Choroid plexus epithelial cell (primary cell): ENCODE measurements around the gene TIGD7.

Experiments
- DNase-seq: peaks from one replicate; pipeline ENCODE4 v3.0.0-alpha.2; 2010; ENCODE audit warnings: low read depth
- H3K4me3 ChIP-seq: 2 replicates; pipeline ENCODE4 v1.5.1; 2011; ENCODE audit warnings: low read depth, mild to moderate bottlenecking, control low read depth, low read length, moderate library complexity
- TF ChIP-seq, protein P1 (sequence below): conservative IDR thresholded peaks from 2 replicates; pipeline ENCODE4 v1.5.1; 2011; ENCODE audit warnings: low read depth, mild to moderate bottlenecking, control low read depth, inconsistent platforms, low read length, moderate library complexity

The TIGD7 gene

DNA sequence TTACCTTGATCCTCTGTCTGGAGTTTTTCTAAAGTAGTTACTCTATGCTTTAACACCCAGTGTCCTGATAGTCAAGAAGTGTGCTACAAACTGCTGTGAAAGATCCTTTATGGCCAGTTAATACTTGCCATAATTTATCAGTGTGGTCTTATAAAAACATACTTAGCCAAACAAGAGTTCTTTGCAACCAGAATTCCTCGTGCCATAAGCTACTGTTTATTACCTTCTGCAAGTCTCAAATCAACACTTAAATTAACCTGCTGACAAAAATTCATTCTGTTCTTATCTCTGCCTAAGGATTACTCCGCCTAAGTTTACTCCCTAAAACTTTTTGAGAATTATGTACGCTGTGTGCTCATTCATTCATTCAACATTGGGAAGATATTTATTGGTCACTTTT, 22.9 kb upstream of the TIGD7 start:
- TF ChIP-seq, protein P1, sequence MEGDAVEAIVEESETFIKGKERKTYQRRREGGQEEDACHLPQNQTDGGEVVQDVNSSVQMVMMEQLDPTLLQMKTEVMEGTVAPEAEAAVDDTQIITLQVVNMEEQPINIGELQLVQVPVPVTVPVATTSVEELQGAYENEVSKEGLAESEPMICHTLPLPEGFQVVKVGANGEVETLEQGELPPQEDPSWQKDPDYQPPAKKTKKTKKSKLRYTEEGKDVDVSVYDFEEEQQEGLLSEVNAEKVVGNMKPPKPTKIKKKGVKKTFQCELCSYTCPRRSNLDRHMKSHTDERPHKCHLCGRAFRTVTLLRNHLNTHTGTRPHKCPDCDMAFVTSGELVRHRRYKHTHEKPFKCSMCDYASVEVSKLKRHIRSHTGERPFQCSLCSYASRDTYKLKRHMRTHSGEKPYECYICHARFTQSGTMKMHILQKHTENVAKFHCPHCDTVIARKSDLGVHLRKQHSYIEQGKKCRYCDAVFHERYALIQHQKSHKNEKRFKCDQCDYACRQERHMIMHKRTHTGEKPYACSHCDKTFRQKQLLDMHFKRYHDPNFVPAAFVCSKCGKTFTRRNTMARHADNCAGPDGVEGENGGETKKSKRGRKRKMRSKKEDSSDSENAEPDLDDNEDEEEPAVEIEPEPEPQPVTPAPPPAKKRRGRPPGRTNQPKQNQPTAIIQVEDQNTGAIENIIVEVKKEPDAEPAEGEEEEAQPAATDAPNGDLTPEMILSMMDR = no peak

DNA sequence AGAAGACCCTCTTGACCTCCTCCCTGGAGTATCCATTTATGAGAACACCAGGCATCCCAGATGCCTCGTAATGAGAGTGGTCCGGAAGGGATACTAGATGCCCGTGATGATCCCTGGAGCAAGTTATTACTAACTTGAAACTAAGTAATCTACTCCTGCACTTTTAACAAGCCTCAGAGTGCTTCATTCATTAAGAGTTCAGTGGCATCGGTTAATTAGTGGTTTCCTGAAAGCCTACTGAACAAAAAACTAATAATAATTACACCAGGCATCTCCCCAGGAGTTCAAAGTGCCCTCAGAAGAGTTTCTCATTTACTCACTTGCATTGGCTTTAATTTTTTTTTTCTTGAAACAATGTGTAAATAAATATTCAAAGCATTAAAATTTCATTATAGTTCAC, 22.3 kb upstream of the TIGD7 start:
- TF ChIP-seq, protein P1 = no peak
- no peak for DNase-seq
- H3K4me3 ChIP-seq = no peak overlapping the region

More for the DNA sequence above, 22.9 kb upstream of the TIGD7 start:
- no peak overlapping the region for H3K4me3 ChIP-seq
- no peak for DNase-seq

DNA sequence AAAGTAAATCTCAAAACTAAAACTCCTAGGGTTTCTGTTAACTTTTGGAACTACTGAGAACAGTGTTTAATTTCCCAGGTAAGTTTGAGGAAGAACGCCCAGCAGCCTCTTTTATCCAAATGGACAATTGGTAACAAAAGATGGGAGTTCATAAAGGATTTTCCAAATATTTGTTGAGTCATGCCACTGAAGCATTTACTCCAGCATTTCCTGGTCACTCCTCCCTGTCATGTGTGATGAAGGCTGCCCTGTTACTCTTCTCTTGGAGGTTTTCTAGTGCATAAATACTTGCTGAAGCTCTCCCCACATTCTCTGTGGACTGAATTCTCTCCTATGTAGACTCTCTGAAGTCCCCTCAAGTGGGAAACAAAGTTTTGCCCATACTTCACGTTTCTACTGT, 16.6 kb upstream of the TIGD7 start:
- DNase-seq = no peak

DNA sequence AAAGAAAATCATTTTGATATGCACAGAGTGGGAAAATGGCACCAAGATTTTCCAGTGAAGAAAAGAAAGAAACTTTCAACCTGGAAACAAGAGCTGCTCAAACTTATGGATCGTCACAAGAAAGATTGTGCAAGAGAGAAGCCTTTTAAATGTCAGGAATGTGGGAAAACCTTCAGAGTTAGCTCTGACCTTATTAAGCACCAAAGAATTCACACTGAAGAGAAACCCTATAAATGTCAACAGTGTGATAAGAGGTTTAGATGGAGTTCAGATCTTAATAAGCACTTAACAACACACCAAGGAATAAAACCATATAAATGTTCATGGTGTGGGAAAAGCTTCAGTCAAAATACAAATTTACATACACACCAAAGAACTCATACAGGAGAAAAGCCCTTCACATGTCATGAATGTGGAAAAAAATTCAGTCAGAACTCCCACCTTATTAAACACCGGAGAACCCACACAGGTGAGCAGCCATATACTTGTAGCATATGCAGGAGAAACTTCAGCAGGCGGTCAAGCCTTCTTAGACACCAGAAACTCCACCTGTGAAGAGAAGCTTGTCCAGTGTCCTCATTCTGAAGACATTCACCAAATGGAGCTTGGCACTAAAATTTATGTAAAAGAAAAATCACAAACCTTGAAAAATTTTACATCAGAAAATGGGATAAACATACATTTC, 12.2 kb upstream of the TIGD7 start:
- DNase-seq = peak; percentile 37

More for the DNA sequence above, 16.6 kb upstream of the TIGD7 start:
- TF ChIP-seq, protein P1 = no peak
- H3K4me3 ChIP-seq = no peak overlapping the region

DNA sequence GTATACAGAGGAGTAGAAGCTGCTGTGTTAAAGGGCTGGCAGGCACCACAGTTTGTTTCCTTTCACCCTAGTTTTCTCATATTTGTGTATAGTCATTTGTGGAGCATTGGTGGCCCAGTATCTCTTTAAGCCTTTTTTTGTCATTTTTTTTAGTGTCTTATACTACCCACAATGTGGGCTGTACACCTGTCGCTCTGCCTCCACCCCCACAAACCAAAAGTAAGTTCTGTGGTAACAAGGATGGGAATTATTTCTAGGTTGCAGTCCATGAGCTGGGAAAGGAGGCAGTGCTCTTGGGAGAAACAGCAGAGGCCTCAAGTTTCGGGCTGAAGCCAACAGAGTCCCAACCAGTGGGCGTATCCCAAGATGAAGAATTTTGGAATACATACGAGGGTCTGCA, 6.3 kb upstream of the TIGD7 start:
- TF ChIP-seq, protein P1 = no peak
- H3K4me3 ChIP-seq = no peak overlapping the region

More for the DNA sequence above, 12.2 kb upstream of the TIGD7 start:
- no peak overlapping the region for H3K4me3 ChIP-seq
- TF ChIP-seq, protein P1 = no peak

DNA sequence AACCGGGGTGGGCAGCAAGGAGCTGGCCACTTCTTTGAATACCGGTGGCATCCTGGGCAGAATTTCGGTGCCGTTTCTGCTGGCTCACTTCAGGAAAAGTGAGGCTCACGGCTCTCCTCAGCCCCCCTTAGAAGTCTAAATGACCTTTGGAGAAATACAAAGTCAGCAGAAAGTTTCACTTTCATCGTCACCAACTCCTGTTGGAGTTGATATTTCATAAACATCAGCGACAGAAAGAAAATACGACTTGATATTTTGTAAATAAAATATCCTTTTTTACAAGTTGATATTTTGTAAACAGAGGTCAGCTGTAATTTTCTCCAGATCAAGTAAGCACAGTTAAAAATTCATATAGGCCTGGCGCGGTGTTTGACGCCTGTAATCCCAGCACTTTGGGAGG, 848 bp upstream of the TIGD7 start:
- no peak for DNase-seq
- TF ChIP-seq, protein P1 = no peak
- H3K4me3 ChIP-seq = peak overlapping the region; percentile 89

More for the DNA sequence above, 6.3 kb upstream of the TIGD7 start:
- DNase-seq = no peak

DNA sequence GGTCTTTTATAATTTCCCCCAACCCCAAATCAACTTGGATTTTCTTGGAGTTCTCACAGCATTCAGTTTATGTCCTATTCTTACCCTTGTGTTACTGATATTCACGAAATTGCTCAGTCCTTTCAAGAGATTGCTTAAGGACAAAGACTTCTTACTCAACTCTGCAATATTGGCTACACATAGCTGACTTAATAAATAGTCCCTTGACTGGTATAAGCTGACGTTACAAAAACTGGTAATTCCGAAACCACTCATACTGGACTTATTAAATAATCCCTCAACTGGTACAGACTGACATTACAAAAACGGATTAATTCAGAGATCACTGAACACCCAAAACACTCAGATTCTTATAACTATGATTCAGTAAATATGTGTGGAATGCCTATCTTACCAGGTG, 860 bp downstream of the TIGD7 start:
- TF ChIP-seq, protein P1 = no peak
- DNase-seq = peak; percentile 42
- peak overlapping the region; percentile 89 for H3K4me3 ChIP-seq
